HG03060 (cell line): Measurements from ENCODE around the gene TM4SF4.

Source experiments
- ATAC-seq: cut with Tn5 transposase; IDR thresholded peaks from one replicate; pipeline ENCODE4 v1.9.1; 2021; ENCODE audit warnings: low read depth, moderate number of reproducible peaks; ENCODE audit not compliant: unreplicated experiment

The TM4SF4 gene

DNA sequence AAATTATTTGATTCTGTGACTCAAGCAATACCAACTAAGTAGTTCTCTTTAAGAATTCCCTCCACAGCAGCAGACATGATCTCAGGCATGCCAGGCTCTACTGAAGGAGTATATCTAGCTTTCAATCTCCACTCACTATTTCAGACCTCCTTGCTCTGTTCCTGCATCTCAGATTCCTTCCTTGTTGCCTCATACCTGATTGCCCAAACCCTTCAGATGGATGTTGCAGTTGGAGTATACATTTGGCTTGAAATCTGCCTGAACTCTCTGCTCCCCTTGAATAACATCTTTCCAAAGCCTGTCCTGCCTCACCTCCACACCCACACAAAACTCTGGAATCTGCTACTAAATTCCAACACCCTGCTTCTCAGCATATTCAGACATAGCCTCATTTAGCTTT lies 19.8 kb upstream of the TM4SF4 start:
- ATAC-seq = no peak

DNA sequence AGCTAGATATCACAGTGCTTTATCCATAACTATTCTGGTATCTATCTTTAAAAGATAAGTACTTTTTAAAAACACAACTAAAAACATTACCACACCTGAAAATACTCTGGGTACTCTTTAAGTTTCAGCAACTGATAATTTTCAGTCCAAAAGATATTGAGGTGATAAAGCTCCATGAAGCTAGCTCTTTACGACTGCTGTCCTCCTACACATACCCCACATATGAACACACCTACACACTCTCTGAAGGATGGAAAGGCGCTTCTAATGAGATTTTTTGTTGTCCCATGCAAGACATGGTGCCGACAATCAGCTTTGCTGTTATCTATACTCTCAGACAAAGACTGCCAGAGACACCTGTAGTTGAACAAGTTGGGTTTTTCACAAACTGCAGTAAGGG lies 19.1 kb upstream of the TM4SF4 start:
- ATAC-seq = no peak

DNA sequence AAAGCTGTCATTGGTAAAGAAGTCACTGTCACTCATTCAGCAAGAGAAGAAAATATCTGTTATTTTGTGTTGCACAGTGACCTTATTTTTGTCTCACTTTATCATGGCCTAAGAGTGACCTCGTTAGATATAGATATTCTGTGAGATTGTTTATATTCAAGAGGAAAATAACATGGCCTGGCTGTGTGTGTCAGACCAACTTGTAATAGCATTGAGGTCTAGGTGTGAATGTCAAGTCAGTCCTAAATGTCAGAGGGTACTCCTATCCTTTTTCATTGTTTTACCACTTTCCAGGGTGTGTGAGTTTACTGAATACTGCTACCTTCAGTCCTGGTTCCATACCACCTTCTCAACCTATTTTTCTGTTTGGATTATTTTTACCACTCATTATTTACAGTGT lies 18.5 kb upstream of the TM4SF4 start:
- ATAC-seq = no peak

DNA sequence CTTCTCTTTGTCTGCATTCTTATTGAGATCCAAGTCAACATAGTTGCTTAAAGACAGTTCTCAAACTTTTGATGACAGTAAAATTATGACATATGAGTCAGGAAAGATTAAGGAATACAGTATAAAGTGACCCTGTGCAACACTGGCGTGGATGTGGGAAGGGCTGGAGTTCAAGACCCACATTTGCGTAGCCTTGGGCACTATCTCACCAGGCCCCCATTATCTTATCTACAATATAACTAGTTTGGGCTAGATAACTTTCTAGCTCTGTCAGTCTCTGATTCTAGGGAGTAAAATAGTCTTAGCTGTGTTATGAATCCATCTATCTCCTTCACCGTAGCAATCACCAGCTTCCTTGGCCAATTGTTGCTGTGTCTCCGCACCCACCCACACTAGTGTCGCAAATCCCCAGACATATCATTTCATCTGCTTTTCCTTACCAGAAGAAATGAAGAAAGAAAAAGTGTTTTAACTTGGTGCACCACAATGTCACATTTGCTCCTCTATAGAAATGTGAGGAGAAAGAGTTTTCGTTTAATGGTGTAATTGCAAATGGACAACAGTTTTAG lies 14.9 kb upstream of the TM4SF4 start:
- no peak for ATAC-seq

DNA sequence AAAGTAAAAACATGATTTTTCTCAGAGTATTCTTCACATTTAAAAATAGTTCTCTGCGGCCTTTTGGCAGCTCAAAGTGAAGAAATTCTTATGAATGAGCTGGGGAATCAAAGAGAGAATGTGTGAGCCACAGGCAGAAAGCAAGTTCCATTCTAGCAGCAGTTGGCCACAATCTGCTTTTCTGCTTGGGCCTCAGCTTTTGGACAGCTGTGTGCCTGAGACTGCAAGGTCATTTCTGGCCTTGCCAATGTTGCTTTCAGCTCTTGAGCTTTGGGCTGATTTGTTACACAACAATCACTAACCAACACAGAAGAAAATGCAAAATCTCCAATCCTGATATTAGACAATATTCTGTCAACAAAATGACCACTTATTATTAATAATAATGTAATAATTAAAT lies 14.4 kb upstream of the TM4SF4 start:
- ATAC-seq = no peak

DNA sequence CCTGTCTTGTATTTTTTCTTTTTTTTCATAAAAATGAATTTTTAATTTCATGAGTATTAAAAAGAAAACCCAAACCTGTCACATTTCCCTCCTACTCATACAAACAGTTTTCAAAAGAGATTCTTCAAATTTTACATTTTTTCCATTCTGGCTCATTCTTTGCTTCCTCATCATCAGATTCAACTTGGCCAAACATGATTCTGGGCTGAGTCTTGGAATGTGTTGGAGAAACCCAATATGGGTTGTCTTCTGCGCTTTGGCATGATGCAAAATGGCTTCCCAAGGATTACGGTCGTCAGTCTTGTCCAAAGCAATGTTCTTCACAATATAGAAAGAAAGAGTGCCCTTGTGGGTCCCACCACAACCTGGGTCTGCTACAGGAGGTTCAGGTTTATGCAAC lies 12.4 kb upstream of the TM4SF4 start:
- no peak for ATAC-seq

DNA sequence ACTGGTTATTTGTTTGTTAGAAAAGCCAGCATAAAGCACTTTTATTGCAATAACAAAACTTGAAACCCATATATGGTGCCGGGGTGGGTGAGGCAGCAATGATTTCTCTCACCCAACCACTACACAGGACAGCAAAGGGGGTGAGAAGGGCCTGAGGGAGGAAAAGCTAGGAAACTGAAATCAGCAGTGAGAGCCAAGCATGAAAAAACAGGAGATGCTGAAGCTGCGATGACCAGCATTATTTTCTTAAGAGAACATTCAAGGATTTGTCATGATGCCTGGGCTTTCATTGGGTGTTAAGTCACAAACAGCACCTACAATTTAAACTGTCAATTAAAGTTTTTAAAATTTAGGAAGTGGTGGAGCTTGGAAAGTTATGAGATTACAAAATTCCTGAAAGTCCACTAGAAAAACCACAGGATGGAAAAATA lies 11.9 kb upstream of the TM4SF4 start:
- ATAC-seq = no peak

DNA sequence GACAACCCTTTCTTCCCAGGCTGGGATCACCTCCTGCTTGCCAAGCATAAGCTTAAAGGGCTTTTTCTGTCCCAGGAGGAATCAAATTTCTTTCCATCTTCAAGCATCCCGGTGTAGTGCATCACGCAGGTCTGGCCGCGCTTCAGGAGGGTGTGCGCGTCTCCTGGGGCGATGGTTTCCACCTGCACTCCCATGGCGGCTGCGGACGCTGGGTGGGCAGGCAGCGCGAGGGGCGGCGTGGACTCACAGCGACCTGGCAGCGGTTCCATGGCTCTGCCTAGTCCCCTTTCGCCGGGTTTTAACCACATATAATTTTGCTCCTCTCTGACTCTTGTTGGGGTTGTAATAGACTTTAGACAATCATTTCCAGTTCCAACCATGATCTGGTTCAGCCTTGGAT lies 10.6 kb upstream of the TM4SF4 start:
- no peak for ATAC-seq

DNA sequence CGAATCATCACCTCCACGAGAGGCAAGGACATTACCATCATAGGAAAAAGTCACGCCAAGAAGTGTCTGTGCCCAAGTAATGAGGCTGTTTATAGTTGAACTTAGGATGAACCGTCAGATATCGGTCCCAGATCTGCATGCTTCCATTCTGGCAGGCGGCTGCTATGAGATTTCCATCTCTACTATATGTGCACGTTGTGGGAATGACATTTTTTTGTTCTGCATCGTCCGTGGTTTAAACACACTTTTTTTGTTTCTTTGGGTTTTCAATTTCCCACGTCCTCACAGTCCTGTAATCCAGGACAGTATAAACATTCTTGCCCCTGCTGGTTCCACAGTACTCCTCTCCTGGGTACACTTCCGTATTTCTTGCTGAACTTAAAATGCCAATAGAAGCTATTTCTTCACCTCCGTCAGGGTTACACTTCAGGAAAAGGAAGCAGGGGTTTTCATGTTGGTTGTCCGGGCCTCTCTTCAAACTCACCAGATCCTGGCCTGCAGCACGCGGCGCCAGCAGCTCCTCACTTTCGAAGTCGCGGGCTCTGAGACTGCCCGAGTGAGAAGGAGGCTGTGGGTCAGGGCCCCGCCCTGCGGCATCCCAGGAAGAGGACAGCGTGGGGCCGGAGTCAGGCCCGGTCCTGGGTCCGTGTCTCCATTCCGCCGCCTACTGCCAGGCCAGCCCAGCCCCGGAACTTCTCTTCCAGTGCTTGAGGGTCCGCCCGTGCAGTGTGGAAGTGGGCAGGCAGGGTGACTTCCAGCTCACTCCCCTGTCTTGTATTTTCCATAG lies 9.8 kb upstream of the TM4SF4 start:
- no peak for ATAC-seq

DNA sequence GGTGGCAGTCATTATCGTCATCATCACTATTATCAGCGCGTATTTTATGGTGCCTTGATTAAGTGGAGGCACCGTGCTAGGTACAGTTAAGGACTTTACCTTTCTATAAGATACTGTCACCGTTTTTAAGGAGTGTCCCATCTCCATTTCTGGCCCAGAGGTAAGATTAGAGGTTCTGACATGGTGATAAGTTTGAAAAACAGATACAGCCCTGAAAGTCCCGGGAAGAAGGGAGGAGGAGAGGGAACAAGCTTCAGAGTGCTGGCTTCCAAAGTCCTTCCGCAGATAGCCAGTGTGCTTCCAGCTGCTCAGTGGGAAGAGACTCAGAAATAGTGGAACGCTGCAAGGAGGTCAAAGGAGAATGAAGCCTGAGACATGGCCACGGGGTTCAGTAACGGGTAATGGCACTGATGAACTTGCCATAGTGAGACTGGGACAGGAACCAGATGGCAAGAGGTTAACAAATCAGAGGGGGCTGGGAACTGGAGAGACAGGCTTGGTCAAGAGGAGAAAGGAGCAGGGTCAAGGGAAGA lies 9.1 kb upstream of the TM4SF4 start:
- no peak for ATAC-seq

DNA sequence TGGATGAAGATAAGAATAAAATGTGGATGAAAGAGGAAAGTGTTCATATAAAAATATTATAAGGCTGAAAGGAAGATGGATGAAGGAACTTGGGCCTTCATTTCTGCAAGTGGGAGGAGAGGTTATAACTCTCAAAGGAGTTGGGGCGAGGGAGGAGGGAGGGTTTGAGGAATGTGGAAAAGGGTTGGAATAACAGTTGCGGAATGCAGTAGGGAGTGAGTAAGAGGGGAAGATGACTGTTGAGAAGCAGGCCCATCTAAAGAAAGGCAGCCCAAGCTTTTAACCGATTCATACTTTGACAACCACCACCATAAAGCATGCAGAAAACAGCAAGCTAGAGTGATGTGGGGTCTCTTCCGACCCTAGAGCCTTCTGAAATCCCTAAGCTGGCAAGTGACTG lies 8.3 kb upstream of the TM4SF4 start:
- no peak for ATAC-seq

DNA sequence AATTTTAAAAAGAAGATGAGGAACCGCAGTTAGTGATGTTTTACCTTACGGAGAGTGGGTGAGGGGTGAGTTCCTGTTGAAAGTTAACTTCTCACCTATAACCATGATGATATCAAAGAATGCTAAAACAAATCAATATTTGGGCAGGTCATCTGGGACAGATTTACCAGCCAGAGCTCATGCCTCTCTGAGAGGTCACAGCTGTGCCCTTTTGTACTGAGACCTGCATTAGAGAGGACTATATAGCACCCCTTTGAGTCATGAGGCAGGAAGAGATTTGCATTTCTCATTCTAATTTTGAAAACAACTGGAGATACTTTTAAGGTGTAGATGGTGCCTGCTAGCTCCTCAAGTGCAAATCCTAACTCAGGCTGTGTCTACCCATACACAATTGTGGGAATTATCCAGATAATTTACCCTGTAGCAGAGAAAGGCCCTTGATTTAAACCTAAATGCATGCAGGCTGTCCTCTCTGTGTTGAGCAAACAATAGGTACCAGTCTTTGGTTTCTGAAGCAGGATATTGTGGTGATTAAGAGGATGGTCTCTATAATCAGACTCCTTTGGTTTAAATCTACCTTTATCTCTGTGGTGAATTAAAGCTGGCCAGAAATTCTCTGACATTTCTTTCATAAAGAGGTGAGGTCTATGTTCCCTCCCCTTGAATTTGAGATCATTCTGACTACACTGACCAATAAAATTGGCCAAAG lies 5.8 kb upstream of the TM4SF4 start:
- ATAC-seq = peak; percentile 94

DNA sequence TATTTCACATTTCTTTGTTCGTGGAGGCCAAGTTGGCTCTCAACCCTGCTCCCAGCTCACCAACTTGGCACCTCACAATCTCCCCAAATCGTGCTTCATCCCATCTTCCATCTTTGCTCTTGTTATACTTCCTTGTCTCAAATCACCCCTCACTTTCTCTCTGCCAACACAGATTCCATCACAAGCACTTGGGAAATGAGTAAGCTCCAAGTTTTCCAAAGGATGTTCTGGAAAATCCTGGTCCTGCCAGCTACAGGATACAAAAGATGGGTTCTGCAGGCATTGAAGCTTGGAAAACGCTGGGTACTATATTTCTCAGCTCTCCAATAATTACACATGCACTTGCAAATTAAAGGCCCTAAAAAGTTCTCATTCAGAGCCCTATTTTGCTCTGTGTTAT lies 4.1 kb upstream of the TM4SF4 start:
- ATAC-seq = no peak

DNA sequence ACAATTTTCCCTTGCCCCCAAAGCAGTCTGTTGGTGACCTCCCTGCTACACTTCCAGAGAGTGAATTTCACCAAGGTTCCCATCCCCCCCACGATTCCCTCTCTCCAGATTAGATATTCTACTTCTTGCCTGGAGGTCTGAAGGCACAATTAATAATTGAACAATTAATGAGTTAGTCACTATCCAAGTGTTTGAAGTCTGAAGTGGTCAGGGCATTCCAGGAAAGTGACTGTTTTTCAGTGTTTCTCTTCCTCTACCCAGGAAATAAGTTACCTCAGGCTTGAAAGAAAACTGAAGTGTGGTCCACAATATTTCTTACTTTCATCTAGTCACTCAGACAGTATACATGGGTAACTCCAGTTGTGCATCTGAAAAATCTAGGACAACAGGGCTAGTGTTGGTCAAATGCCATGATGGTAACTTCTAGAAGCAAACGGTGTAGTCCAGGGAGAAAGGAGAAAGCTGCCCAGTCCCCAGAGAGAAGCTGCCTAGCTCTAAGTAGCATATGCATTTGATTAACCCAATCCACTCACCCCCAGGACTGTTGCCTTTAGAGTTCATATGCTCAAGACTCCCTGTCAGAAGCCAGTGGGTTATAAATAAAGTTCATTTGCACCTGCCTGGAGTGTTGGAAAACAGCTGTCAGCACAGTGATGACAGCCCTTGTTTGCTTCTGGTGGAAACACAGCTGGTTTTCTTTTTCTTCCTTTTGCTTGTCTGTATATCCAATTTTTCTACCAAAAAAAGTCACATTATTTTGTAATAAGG lies 2.3 kb upstream of the TM4SF4 start:
- ATAC-seq = no peak

DNA sequence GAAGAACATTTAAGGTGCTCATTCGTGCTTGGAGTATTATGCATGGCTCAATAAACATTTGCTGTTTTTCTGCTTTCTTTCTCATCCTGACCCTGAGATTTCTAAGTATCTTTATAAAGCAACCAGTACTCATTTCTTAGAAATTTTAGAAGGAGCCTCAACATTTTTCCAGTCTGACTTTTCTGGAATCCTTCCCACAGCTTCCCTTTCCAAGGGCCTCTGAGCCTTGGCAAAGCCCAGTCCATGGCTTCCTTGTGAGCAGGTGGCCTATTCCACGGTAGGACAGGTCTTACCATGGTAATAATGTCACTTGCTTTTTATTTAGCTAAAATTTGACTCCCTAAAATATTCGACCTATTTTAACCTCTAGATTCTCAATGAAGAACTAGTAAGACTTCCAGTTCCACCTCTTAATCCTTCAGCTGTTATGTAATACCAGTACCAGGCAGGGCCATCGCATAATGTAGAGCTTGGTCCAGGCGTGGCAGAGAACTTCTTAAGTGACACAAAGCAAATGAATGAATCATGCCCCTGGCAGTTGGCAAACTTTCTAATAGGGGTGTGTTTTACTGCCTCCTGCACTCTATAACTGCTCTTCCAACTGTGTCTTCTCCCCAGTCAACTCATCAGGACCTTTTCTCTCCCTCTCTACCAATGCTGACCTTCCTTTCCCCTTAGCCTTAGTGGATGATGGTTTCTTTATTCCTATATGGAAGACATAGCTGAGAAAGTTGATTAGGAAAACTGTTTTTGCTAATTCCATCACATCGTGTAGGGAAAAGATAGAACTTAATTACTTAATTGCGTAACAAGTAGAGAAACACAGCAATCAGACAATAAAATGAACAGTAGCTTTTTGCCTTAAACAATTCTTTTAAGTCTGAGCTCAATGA lies 894 bp upstream of the TM4SF4 start:
- ATAC-seq = no peak

DNA sequence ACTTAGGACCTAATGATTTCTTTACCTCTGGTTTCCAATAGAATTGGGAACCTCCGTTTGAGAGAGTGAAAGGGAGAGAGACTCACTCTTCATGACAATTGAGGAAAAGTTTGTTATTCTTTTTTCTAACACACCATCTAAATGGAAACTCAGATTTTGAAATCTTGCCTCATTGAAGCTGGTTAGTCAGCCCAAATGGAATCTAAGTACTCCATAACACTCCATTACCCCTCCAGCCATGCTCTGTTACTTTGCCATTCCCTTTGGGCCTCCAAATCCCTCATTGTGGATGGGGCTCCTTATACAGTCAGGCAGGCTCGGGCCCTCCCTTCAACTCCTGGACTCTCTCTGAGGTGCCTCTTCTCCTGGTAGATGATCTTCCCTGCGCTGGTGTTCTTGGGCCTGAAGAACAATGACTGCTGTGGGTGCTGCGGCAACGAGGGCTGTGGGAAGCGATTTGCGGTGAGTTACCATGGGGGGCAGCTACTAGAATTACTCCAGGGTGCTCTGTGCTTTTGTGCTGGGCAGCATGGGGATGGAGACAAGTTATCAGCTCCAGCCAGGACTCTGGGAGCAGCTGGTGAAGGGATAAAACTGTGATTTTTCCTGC lies 1.1 kb downstream of the TM4SF4 start:
- ATAC-seq = no peak

DNA sequence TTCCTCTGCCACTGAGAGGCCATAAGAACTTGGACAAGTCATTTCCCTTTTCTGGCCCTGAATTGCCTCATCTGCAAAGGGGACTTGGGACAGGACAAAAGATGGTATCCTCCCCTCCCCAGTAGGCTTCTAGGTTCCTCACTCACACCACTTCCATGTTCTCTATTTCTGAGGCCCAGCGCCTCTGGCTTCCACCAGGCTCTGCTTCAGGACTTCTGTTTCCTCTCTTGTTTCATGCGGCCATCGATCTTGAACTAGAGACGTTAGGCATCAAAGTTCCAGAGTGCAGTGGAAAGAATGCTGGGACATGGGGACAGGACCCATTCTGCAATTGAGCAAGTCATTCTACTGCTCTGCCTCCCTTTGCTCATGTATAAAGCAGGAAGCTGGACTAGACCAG lies 1.7 kb downstream of the TM4SF4 start:
- no peak for ATAC-seq

DNA sequence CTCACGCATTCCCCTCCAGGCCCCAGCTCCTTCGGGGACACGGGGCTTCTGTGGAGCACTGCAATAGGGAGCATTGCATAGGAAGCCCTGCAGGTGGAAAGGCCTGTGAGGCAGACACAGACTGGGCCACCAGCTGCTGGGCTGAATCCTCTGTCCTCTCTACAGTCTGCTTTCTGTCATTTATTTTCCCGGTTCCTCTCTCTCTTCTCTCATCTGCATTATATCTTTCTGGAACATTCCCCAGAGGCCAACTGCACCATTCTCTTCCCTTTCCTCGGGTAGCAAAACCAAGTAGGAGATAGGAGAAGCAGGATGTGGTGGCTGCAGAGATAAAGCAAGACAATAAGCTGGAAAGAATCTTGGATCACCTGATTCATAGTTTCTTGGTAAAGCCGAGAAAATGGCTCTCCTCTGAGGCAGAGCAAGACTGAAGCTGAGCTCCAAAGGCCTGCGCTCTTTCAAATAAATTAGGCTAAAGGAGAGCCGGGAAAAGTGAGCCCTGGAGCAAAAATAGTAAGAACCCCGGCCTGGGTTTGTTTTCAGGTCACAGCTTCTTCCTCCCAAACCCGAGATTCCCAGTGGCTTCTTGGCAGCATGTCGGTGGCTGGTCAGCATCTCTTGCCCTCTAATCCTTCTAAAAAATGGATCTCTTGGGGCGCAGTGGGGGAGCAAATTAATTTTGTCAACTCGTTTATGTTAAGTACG lies 5.3 kb downstream of the TM4SF4 start:
- ATAC-seq = no peak
